CD4-positive, alpha-beta T cell (primary cell): ENCODE measurements around the gene TBC1D22A. TPM values are rescaled to one million over a fixed set of nuclear protein-coding genes. Genes with fewer than 3 reads are reported as not detected.

ENCODE experiments used
- ATAC-seq: fragments of 200-7000 bp; cut with Tn5 transposase; one replicate; pipeline ENCODE4 v1.10.0; 2022; ENCODE audit warnings: mild to moderate bottlenecking; ENCODE audit not compliant: poor library complexity
- CTCF ChIA-PET: fragments of 350-600 bp; sonication (Branson Sonifier 250); formaldehyde crosslinking; loops from one replicate; lab custom pipeline; 2021; ENCODE audit warnings: antibody characterized with exemption, inconsistent platforms; lab: Charles Lee
- POLR2A ChIA-PET: fragments of 350-600 bp; sonication (Branson Sonifier 250); formaldehyde crosslinking; loops from one replicate; lab custom pipeline; 2021; ENCODE audit warnings: antibody characterized with exemption, inconsistent platforms; lab: Charles Lee
- DNase-seq, 14 experiments: peaks; one replicate each; pipeline ENCODE4 v3.0.0-alpha.2; 2013 to 2020; ENCODE audit warnings: mixed read lengths in 2 of 14
- H3K27ac ChIP-seq, 2 donors: one replicate each; pipeline versions ENCODE4 v1.5.1 to v1.7.0; 2013; ENCODE audit warnings: low read length in 2 of 2, low read depth in 1 of 2, mild to moderate bottlenecking in 1 of 2
- H3K27me3 ChIP-seq, 2 experiments: 1 replicate in 1 of 2; 2 replicates in 1 of 2; pipeline versions ENCODE4 v1.6.1 to v1.7.0; 2013; ENCODE audit warnings: low read length in 2 of 2, control low read depth in 1 of 2, mild to moderate bottlenecking in 1 of 2, moderate library complexity in 1 of 2; ENCODE audit not compliant: insufficient read depth in 2 of 2, control insufficient read depth in 1 of 2
- H3K36me3 ChIP-seq: one replicate; pipeline ENCODE4 v1.6.1; 2013; ENCODE audit warnings: low read length, control low read depth; ENCODE audit not compliant: insufficient read depth
- H3K4me1 ChIP-seq: one replicate; pipeline ENCODE4 v1.6.1; 2013; ENCODE audit warnings: low read length, control low read depth; ENCODE audit not compliant: insufficient read depth
- H3K4me3 ChIP-seq: one replicate; pipeline ENCODE4 v1.5.1; 2013; ENCODE audit warnings: mild to moderate bottlenecking, low read length, moderate library complexity
- H3K9me3 ChIP-seq, 2 experiments: 1 replicate in 1 of 2; 2 replicates in 1 of 2; pipeline versions ENCODE4 v1.6.1 to v1.7.0; 2013; ENCODE audit warnings: low read length in 2 of 2, mild to moderate bottlenecking in 2 of 2, control low read depth in 1 of 2, moderate library complexity in 1 of 2; ENCODE audit not compliant: control insufficient read depth in 1 of 2, insufficient read depth in 1 of 2
- H3K27ac Mint-ChIP-seq: one replicate; pipeline ENCODE4 v1.8.0; 2020; ENCODE audit warnings: mixed read lengths
- H3K27me3 Mint-ChIP-seq: one replicate; pipeline ENCODE4 v1.8.0; 2021; ENCODE audit warnings: mixed read lengths
- H3K36me3 Mint-ChIP-seq: one replicate; pipeline ENCODE4 v1.8.0; 2021; ENCODE audit warnings: low read depth, mixed read lengths
- H3K4me1 Mint-ChIP-seq: one replicate; pipeline ENCODE4 v1.8.0; 2021; ENCODE audit warnings: low read depth, mixed read lengths
- H3K4me3 Mint-ChIP-seq: one replicate; pipeline ENCODE4 v1.8.0; 2020; ENCODE audit warnings: mild to moderate bottlenecking, mixed read lengths
- H3K9me3 Mint-ChIP-seq: one replicate; pipeline ENCODE4 v1.8.0; 2020; ENCODE audit warnings: mixed read lengths
- intact Hi-C, 2 experiments: fragments of 100-400 bp; cut with DNase I in 1 of 2; cut with micrococcal nuclease in 1 of 2; formaldehyde crosslinking; loops; one replicate each; pipeline versions ENCODE4 v1.15.1 to v1.9.0; 2023 to 2025; cut with DNase I, micrococcal nuclease
- total RNA-seq, 174 experiments: library from RNA in 2 of 174; stranded (reverse) in 2 of 174; gene quantifications; one replicate each; pipeline ENCODE4 v1.2.3 and lab custom pipeline; 2021 to 2026
- TF ChIP-seq, protein P1 (sequence below): fragments of 200-600 bp; IDR thresholded peaks from one replicate; pipeline ENCODE4 v1.8.0; 2022; ENCODE audit warnings: antibody characterized with exemption, mild to moderate bottlenecking

Gene TBC1D22A
- total RNA-seq, 2 experiments from 2014 or later = 27.1 to 31.7 TPM

GRCh38 chr22:46739094-46739870, 23.2 kb upstream of the TBC1D22A start:
- H3K4me3 Mint-ChIP-seq = peak overlapping the region; percentile 98
- ATAC-seq = peak; percentile 80
- H3K27ac Mint-ChIP-seq = peak overlapping the region; percentile 99
- peaks cover 22% of the 10 kb centered on the region for H3K36me3 Mint-ChIP-seq
- peak overlapping the region; percentile 83 for H3K4me3 ChIP-seq
- H3K9me3 Mint-ChIP-seq = no peaks in the 10 kb centered on the region
- H3K9me3 ChIP-seq = peaks cover 0 to 7% of the 10 kb centered on the region in 2 experiments
- intact Hi-C loops = loop anchor here (1.0 to 2.0 kb wide), 7 partner anchors 10 to 176 kb away; partner anchors contain the start of gene TBC1D22A (in 1 of the 2)
- H3K27me3 ChIP-seq = no peaks in the 10 kb centered on the region
- CTCF ChIA-PET = interaction anchor here (0.6 to 4.6 kb wide), 12 partner anchors 10 to 67 kb away, joined by 3 to 58 read pairs (median 6); partner anchors contain the start of gene TBC1D22A
- POLR2A ChIA-PET = interaction anchor here (0.6 to 3.1 kb wide), 13 partner anchors 10 to 176 kb away, joined by 3 to 78 read pairs (median 4); partner anchors contain the start of gene TBC1D22A
- H3K27me3 Mint-ChIP-seq = no peaks in the 10 kb centered on the region
- peaks cover 46% of the 10 kb centered on the region for H3K4me1 Mint-ChIP-seq
- H3K36me3 ChIP-seq = no peaks in the 10 kb centered on the region
- TF ChIP-seq, protein P1, sequence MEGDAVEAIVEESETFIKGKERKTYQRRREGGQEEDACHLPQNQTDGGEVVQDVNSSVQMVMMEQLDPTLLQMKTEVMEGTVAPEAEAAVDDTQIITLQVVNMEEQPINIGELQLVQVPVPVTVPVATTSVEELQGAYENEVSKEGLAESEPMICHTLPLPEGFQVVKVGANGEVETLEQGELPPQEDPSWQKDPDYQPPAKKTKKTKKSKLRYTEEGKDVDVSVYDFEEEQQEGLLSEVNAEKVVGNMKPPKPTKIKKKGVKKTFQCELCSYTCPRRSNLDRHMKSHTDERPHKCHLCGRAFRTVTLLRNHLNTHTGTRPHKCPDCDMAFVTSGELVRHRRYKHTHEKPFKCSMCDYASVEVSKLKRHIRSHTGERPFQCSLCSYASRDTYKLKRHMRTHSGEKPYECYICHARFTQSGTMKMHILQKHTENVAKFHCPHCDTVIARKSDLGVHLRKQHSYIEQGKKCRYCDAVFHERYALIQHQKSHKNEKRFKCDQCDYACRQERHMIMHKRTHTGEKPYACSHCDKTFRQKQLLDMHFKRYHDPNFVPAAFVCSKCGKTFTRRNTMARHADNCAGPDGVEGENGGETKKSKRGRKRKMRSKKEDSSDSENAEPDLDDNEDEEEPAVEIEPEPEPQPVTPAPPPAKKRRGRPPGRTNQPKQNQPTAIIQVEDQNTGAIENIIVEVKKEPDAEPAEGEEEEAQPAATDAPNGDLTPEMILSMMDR = peak; percentile 63
- H3K27ac ChIP-seq = peak overlapping the region; percentile 76 to 77
- peak in 13 of 14 experiments; percentile 34 to 92 (median 75) for DNase-seq
- peaks cover 44% of the 10 kb centered on the region for H3K4me1 ChIP-seq

GRCh38 chr22:46740910-46741780, 21.3 kb upstream of the TBC1D22A start:
- no peaks in the 10 kb centered on the region for H3K27me3 ChIP-seq
- H3K27ac ChIP-seq = no peak overlapping the region
- Mint-ChIP-seq H3K27me3 (no peaks in the 10 kb centered on the region), H3K9me3 (no peaks in the 10 kb centered on the region), H3K4me1 (peaks cover 29% of the 10 kb centered on the region), H3K36me3 (peaks cover 16% of the 10 kb centered on the region), H3K27ac (peak overlapping the region; percentile 99), H3K4me3 (peak overlapping the region; percentile 49)
- DNase-seq (no peak), ATAC-seq (no peak)
- H3K4me1 ChIP-seq = peaks cover 26% of the 10 kb centered on the region
- TF ChIP-seq, protein P1 = no peak
- intact Hi-C loops = no loop called here
- no peaks in the 10 kb centered on the region for H3K36me3 ChIP-seq
- ChIA-PET CTCF (interaction anchor here (3.4 to 4.6 kb wide), 2 partner anchors 18 to 62 kb away, joined by 19 to 58 read pairs; no protein-coding TSS in a partner anchor), POLR2A (interaction anchor here (2.2 to 3.1 kb wide), 4 partner anchors 8 to 50 kb away, joined by 9 to 78 read pairs (median 24); partner anchors contain the start of gene TBC1D22A)
- H3K9me3 ChIP-seq = peaks cover 0 to 7% of the 10 kb centered on the region in 2 experiments
- no peak overlapping the region for H3K4me3 ChIP-seq

- peaks cover 10% of the 10 kb centered on the region for H3K36me3 Mint-ChIP-seq
- Histone ChIP-seq H3K27ac (no peak overlapping the region), H3K9me3 (peaks cover 0 to 7% of the 10 kb centered on the region in 2 experiments), H3K36me3 (no peaks in the 10 kb centered on the region), H3K4me1 (peaks cover 17% of the 10 kb centered on the region), H3K4me3 (no peak overlapping the region), H3K27me3 (no peaks in the 10 kb centered on the region)
- peaks cover 24% of the 10 kb centered on the region for H3K4me1 Mint-ChIP-seq
- H3K27me3 Mint-ChIP-seq = no peaks in the 10 kb centered on the region
- TF ChIP-seq, protein P1 = no peak
- no peak overlapping the region for H3K4me3 Mint-ChIP-seq
- DNase-seq (no peak), ATAC-seq (no peak)
- intact Hi-C loops = no loop called here
- H3K9me3 Mint-ChIP-seq = no peaks in the 10 kb centered on the region
- ChIA-PET CTCF (interaction anchor here (0.5 to 4.6 kb wide), 3 partner anchors 17 to 62 kb away, joined by 3 to 58 read pairs (median 4); no protein-coding TSS in a partner anchor), POLR2A (interaction anchor here (2.2 kb wide), 1 partner anchor 20 kb away, joined by 9 read pairs; the partner anchor contains the start of gene TBC1D22A)
- H3K27ac Mint-ChIP-seq = peak overlapping the region; percentile 99
Measured at GRCh38 chr22:46741974-46742519, 20.4 kb upstream of the TBC1D22A start.
